ENCODE results near the gene SMAP1.

Gene SMAP1

GRCh38 chr6:70667256-70667710 is 400 bp upstream of the SMAP1 start:
- H3K9me3 Mint-ChIP-seq: no peaks in the 10 kb centered on the region
- H3K36me3 Mint-ChIP-seq (ENCODE audit: low read depth): peaks cover 23% of the 10 kb centered on the region
- peak overlapping the region; percentile 74 for H3K4me3 Mint-ChIP-seq
- no peak for DNase-seq (ENCODE audit: low spot score)
- H3K4me1 Mint-ChIP-seq (ENCODE audit: low read depth): peaks cover 42% of the 10 kb centered on the region
- H3K27ac Mint-ChIP-seq: peak overlapping the region; percentile 80
- peaks cover 1% of the 10 kb centered on the region for H3K27me3 Mint-ChIP-seq (ENCODE audit: low read depth)

- peak overlapping the region; percentile 80 for H3K27ac Mint-ChIP-seq
- DNase-seq (ENCODE audit: low spot score): no peak
- peak overlapping the region; percentile 96 for H3K4me3 Mint-ChIP-seq
- peaks cover 24% of the 10 kb centered on the region for H3K36me3 Mint-ChIP-seq (ENCODE audit: low read depth)
- H3K9me3 Mint-ChIP-seq: no peaks in the 10 kb centered on the region
- H3K27me3 Mint-ChIP-seq (ENCODE audit: low read depth): no peaks in the 10 kb centered on the region
- H3K4me1 Mint-ChIP-seq (ENCODE audit: low read depth): peaks cover 53% of the 10 kb centered on the region
Measured at GRCh38 chr6:70668499-70668812, 773 bp downstream of the SMAP1 start.

DNA sequence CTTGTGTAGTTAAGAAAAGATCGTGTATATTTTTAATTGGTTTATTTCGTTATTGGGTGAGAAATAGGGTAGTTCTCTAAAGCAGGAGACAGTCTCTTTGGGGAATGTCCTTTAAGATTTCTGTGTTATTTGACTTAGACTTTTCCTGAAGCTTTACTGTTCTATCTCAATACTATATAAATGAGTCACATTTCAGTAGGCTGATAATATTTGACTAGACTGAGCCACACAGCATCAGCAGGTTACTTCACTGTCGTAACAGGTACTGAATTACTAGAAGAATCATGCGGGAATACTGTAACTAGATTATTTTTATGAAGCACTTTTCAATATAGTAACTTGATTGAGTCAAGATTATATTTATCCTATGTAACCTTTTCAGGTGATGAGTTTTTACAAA is 1.4 kb downstream of the SMAP1 start:
- H3K36me3 Mint-ChIP-seq (ENCODE audit: low read depth): peaks cover 24% of the 10 kb centered on the region
- no peak for DNase-seq (ENCODE audit: low spot score)
- peak overlapping the region; percentile 80 for H3K27ac Mint-ChIP-seq
- H3K4me1 Mint-ChIP-seq (ENCODE audit: low read depth): peaks cover 58% of the 10 kb centered on the region
- H3K27me3 Mint-ChIP-seq (ENCODE audit: low read depth): no peaks in the 10 kb centered on the region
- no peaks in the 10 kb centered on the region for H3K9me3 Mint-ChIP-seq
- peak overlapping the region; percentile 96 for H3K4me3 Mint-ChIP-seq

DNA sequence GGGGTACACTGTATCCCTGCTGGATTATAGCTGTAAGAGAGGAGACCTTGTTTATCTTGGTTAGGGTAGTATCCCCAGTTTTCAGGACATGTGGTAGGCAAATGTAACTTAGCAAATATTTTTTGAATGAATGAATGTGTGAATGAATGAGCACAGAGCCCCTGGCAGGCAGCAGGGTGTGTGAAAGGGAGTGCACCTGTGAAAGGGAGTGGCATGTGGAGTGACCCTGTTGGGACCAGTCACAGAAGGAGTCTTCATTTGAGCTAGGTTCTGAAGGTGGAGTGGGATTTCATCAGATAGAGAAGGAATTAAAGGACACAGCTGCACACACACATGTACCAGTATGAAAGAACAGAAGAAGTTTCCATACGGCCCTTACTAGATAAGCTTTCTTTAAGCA is 4.9 kb downstream of the SMAP1 start:
- H3K4me3 Mint-ChIP-seq: no peak overlapping the region
- H3K27ac Mint-ChIP-seq: no peak overlapping the region
- H3K36me3 Mint-ChIP-seq (ENCODE audit: low read depth): peaks cover 27% of the 10 kb centered on the region
- H3K9me3 Mint-ChIP-seq: no peaks in the 10 kb centered on the region
- peaks cover 57% of the 10 kb centered on the region for H3K4me1 Mint-ChIP-seq (ENCODE audit: low read depth)
- no peaks in the 10 kb centered on the region for H3K27me3 Mint-ChIP-seq (ENCODE audit: low read depth)
- DNase-seq (ENCODE audit: low spot score): no peak

DNA sequence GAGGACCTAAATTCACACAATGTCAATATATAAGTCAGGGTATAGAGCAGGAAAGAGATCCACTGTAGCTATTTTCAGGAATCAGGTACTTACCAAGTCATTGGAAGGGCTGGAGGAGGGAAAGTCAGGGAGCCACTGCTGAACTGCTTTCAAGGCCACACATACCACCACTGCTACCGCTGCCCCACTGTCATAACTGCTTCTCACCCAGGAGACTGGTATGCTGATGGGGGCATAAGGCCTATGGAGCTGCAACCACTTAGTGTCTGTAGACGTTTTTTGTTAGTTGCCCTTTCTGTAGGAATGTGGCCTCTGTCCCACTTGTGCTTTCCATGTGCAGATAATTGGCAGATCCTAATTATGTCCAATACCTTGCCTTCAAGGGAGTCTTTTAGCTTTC is 5.4 kb downstream of the SMAP1 start:
- peaks cover 27% of the 10 kb centered on the region for H3K36me3 Mint-ChIP-seq (ENCODE audit: low read depth)
- H3K27ac Mint-ChIP-seq: no peak overlapping the region
- no peak overlapping the region for H3K4me3 Mint-ChIP-seq
- H3K27me3 Mint-ChIP-seq (ENCODE audit: low read depth): no peaks in the 10 kb centered on the region
- peaks cover 57% of the 10 kb centered on the region for H3K4me1 Mint-ChIP-seq (ENCODE audit: low read depth)
- no peaks in the 10 kb centered on the region for H3K9me3 Mint-ChIP-seq
- DNase-seq (ENCODE audit: low spot score): no peak

- Mint-ChIP-seq H3K27ac (peak overlapping the region; percentile 15), H3K9me3 (no peaks in the 10 kb centered on the region), H3K27me3 (ENCODE audit: low read depth) (no peaks in the 10 kb centered on the region), H3K4me1 (ENCODE audit: low read depth) (peaks cover 56% of the 10 kb centered on the region), H3K4me3 (no peak overlapping the region), H3K36me3 (ENCODE audit: low read depth) (peaks cover 26% of the 10 kb centered on the region)
- DNase-seq (ENCODE audit: low spot score): no peak
Measured at GRCh38 chr6:70673601-70674000, 5.9 kb downstream of the SMAP1 start.

GRCh38 chr6:70675822-70676221 is 8.1 kb downstream of the SMAP1 start:
- peaks cover 37% of the 10 kb centered on the region for H3K4me1 Mint-ChIP-seq (ENCODE audit: low read depth)

GRCh38 chr6:70676821-70677220 is 9.1 kb downstream of the SMAP1 start:
- DNase-seq (ENCODE audit: low spot score): no peak
- Mint-ChIP-seq H3K36me3 (ENCODE audit: low read depth) (peaks cover 9% of the 10 kb centered on the region), H3K27me3 (ENCODE audit: low read depth) (no peaks in the 10 kb centered on the region), H3K9me3 (no peaks in the 10 kb centered on the region), H3K4me3 (no peak overlapping the region), H3K27ac (no peak overlapping the region), H3K4me1 (ENCODE audit: low read depth) (peaks cover 32% of the 10 kb centered on the region)

More at GRCh38 chr6:70675822-70676221, 8.1 kb downstream of the SMAP1 start:
- DNase-seq (ENCODE audit: low spot score): no peak
- Mint-ChIP-seq H3K9me3 (no peaks in the 10 kb centered on the region), H3K4me3 (no peak overlapping the region), H3K27me3 (ENCODE audit: low read depth) (no peaks in the 10 kb centered on the region), H3K36me3 (ENCODE audit: low read depth) (peaks cover 17% of the 10 kb centered on the region), H3K27ac (no peak overlapping the region)

DNA sequence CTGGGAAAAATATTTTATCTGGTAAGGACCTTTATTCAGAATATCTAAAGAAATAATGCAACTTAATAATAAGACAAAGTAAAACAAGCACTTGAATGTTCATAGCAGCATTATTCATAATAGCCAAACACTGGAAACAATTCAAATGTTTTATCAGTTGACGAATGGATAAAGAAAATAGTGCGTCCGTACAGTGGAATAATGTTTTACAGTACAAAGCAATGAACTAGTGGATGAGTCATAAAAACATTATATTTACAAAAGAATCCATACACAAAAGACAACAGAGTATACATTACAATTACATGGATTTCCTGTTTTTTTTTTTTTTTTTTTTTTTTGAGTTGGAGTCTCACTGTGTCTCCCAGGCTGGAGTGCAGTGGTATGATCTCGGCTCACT is 12.7 kb downstream of the SMAP1 start:
- Mint-ChIP-seq H3K9me3 (no peaks in the 10 kb centered on the region), H3K4me3 (no peak overlapping the region), H3K4me1 (ENCODE audit: low read depth) (peaks cover 25% of the 10 kb centered on the region), H3K36me3 (ENCODE audit: low read depth) (peaks cover 5% of the 10 kb centered on the region), H3K27me3 (ENCODE audit: low read depth) (no peaks in the 10 kb centered on the region), H3K27ac (no peak overlapping the region)
- no peak for DNase-seq (ENCODE audit: low spot score)

DNA sequence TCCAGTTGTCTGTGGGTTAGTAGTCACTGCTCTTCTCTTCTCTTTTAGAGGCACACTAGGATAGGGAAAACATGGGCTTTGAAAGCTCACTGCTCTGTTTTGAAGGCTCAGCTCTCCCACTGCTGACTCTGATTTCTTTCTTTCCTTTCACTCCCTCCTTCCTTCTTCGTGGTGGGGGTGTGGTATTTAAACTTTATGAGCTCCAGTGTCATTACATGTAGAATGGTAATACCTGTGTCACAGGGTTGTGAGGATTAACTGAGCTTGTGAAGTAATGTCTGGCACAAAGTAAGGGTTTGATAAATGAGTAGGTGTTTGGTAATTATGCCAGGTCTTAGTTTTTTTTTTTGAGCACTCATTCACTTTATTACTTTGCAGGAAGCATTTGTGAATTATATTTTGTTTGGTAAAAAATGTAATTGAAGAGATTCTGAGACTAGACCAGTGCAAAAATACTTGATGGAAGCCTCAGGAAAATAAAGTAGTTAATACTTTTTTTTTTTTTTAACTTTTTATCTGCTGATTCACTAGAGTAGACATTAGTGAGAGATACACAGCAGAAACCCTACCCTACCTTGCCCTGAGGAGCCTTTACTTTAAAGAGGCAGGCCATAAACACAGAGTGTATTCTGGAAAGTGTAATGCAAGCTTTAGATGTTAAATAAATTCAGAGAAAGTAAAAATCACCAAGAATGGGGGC is 17.3 kb downstream of the SMAP1 start:
- no peaks in the 10 kb centered on the region for H3K9me3 Mint-ChIP-seq
- H3K36me3 Mint-ChIP-seq (ENCODE audit: low read depth): peaks cover 3% of the 10 kb centered on the region
- peaks cover 27% of the 10 kb centered on the region for H3K4me1 Mint-ChIP-seq (ENCODE audit: low read depth)

DNA sequence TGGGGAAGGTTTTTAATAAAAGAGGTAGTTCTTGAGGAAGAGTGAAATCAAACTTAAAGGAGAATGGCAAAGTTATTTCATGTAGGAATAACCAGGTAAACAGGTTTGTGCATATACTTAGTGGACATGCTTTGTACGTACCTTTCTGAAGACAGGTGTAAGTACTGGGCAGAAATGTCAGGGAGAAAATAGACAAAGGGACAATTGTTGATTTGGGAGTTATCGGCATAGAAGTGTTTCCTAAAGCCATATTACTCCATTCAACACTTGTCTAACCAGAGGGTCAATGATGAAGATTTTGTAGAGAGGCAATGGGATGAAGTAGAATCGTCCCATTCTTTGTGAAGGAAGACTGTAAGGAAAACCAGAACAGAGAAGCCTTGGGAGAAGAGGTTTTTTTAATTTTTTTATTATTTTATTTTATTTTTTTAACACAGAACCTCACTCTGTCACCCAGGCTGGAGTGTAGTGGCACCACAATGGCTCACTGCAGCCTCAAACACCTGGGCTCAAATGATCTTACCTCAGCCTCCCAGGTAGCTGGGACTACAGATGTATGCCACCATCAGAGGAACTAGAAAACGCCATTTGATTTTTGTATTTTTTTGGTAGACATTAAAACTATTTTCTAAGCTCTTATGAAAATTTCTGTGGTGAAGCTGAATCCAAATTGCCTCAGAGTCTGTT is 18.0 kb downstream of the SMAP1 start:
- DNase-seq (ENCODE audit: low spot score): no peak
- Mint-ChIP-seq H3K4me1 (ENCODE audit: low read depth) (peaks cover 27% of the 10 kb centered on the region), H3K4me3 (no peak overlapping the region), H3K27me3 (ENCODE audit: low read depth) (no peaks in the 10 kb centered on the region), H3K9me3 (no peaks in the 10 kb centered on the region), H3K36me3 (ENCODE audit: low read depth) (peaks cover 3% of the 10 kb centered on the region), H3K27ac (no peak overlapping the region)

More for the DNA sequence above, 17.3 kb downstream of the SMAP1 start:
- H3K4me3 Mint-ChIP-seq: no peak overlapping the region
- H3K27me3 Mint-ChIP-seq (ENCODE audit: low read depth): no peaks in the 10 kb centered on the region
- DNase-seq (ENCODE audit: low spot score): no peak
- H3K27ac Mint-ChIP-seq: no peak overlapping the region

GRCh38 chr6:70686548-70687133 is 19.0 kb downstream of the SMAP1 start:
- DNase-seq (ENCODE audit: low spot score): no peak
- peaks cover 25% of the 10 kb centered on the region for H3K4me1 Mint-ChIP-seq (ENCODE audit: low read depth)
- H3K27me3 Mint-ChIP-seq (ENCODE audit: low read depth): no peaks in the 10 kb centered on the region
- H3K9me3 Mint-ChIP-seq: peaks cover 7% of the 10 kb centered on the region
- peaks cover 8% of the 10 kb centered on the region for H3K36me3 Mint-ChIP-seq (ENCODE audit: low read depth)
- no peak overlapping the region for H3K27ac Mint-ChIP-seq
- no peak overlapping the region for H3K4me3 Mint-ChIP-seq

- Mint-ChIP-seq H3K4me1 (ENCODE audit: low read depth) (peaks cover 6% of the 10 kb centered on the region), H3K27ac (no peak overlapping the region), H3K27me3 (ENCODE audit: low read depth) (no peaks in the 10 kb centered on the region), H3K4me3 (no peak overlapping the region), H3K36me3 (ENCODE audit: low read depth) (peaks cover 10% of the 10 kb centered on the region), H3K9me3 (peaks cover 15% of the 10 kb centered on the region)
- no peak for DNase-seq (ENCODE audit: low spot score)
Measured at GRCh38 chr6:70693887-70694286, 26.2 kb downstream of the SMAP1 start.

- H3K4me1 Mint-ChIP-seq (ENCODE audit: low read depth): peaks cover 6% of the 10 kb centered on the region
- H3K27me3 Mint-ChIP-seq (ENCODE audit: low read depth): no peaks in the 10 kb centered on the region
- H3K36me3 Mint-ChIP-seq (ENCODE audit: low read depth): peaks cover 10% of the 10 kb centered on the region
- H3K4me3 Mint-ChIP-seq: no peak overlapping the region
- DNase-seq (ENCODE audit: low spot score): no peak
- peaks cover 15% of the 10 kb centered on the region for H3K9me3 Mint-ChIP-seq
- no peak overlapping the region for H3K27ac Mint-ChIP-seq
Measured at GRCh38 chr6:70694371-70694770, 26.7 kb downstream of the SMAP1 start.

All from T-helper 2 cell treated with Interferon-gamma antibody and Interleukin-4, amounts not matched to agents 5 μg/mL and 100 μg/mL, for 36 hours (primary cell).